OCI-LY7 (cell line): ENCODE results near the gene RPUSD1. TPM values are rescaled to one million over a fixed set of nuclear protein-coding genes. Genes with fewer than 3 reads are reported as not detected.

Source experiments
- BruUV-seq: library from RNA; stranded (reverse); fragments of 400-500 nt; replicated peaks from 2 replicates; lab custom pipeline; 2021; lab: Mats Ljungman, UMichigan
- CTCF ChIA-PET: fragments of 300-600 bp; sonication (Branson Sonifier 250); formaldehyde crosslinking; loops from one replicate; lab custom pipeline; 2022; ENCODE audit warnings: antibody characterized with exemption; ENCODE audit not compliant: unreplicated experiment; lab: Charles Lee
- POLR2A ChIA-PET: fragments of 300-600 bp; sonication (Branson Sonifier 250); formaldehyde crosslinking; loops from one replicate; lab custom pipeline; 2022; ENCODE audit warnings: antibody characterized with exemption; lab: Charles Lee
- DNase-seq: peaks from one replicate; pipeline ENCODE4 v3.0.0-alpha.2; 2015; ENCODE audit warnings: low spot score
- H2AFZ ChIP-seq: fragments of 200-600 bp; sonication (generic), shearing (Covaris generic); 2 replicates; pipeline ENCODE4 v1.6.1; 2014; ENCODE audit warnings: mild to moderate bottlenecking, antibody characterized with exemption, low read length, moderate library complexity
- H3K27ac ChIP-seq: fragments of 200-600 bp; sonication (generic); 2 replicates; pipeline ENCODE4 v1.5.1; 2014; ENCODE audit warnings: mixed run types, low read depth, mild to moderate bottlenecking, moderate library complexity, low read length, inconsistent platforms; ENCODE audit not compliant: poor library complexity, severe bottlenecking
- H3K36me3 ChIP-seq: fragments of 200-600 bp; sonication (generic); 2 replicates; pipeline ENCODE4 v1.6.1; 2014; ENCODE audit warnings: mild to moderate bottlenecking, antibody characterized with exemption, low read length, moderate library complexity, mixed read lengths; ENCODE audit not compliant: insufficient read depth
- H3K4me1 ChIP-seq: fragments of 200-600 bp; sonication (generic); 2 replicates; pipeline ENCODE4 v1.5.1; 2014; ENCODE audit warnings: mild to moderate bottlenecking, low read length; ENCODE audit not compliant: insufficient read depth, poor library complexity, severe bottlenecking
- H3K4me2 ChIP-seq: fragments of 200-600 bp; sonication (generic); 2 replicates; pipeline ENCODE4 v1.6.1; 2014; ENCODE audit warnings: mild to moderate bottlenecking, low read length
- H3K4me3 ChIP-seq: fragments of 200-600 bp; sonication (generic); 2 replicates; pipeline ENCODE4 v1.5.1; 2014; ENCODE audit warnings: mild to moderate bottlenecking, low read depth, low read length; ENCODE audit not compliant: poor library complexity, severe bottlenecking
- H3K79me2 ChIP-seq: fragments of 200-600 bp; sonication (generic); 2 replicates; pipeline ENCODE4 v1.6.1; 2016; ENCODE audit warnings: low read depth, mild to moderate bottlenecking, low read length, moderate library complexity, mixed read lengths; ENCODE audit not compliant: insufficient read depth
- H3K9me2 ChIP-seq: fragments of 200-600 bp; sonication (generic); 2 replicates; pipeline ENCODE4 v1.6.1; 2016; ENCODE audit warnings: mild to moderate bottlenecking, low read length, mixed read lengths; ENCODE audit not compliant: insufficient read depth
- H3K9me3 ChIP-seq: fragments of 200-600 bp; sonication (generic); 2 replicates; pipeline ENCODE4 v1.6.1; 2014; ENCODE audit warnings: mild to moderate bottlenecking, mixed run types, low read length, mixed read lengths
- H4K20me1 ChIP-seq: fragments of 200-600 bp; sonication (generic); 2 replicates; pipeline ENCODE4 v1.6.1; 2014; ENCODE audit warnings: mild to moderate bottlenecking, antibody characterized with exemption, low read length, moderate library complexity, mixed read lengths; ENCODE audit not compliant: insufficient read depth
- EZH2phosphoT487 ChIP-seq: fragments of 200-600 bp; sonication (generic); IDR thresholded peaks from 2 replicates; pipeline ENCODE4 v1.6.1; 2018; ENCODE audit warnings: low read depth, borderline replicate concordance, mild to moderate bottlenecking, mixed run types, antibody characterized with exemption, low read length, moderate library complexity, mixed read lengths
- intact Hi-C: fragments of 100-400 bp; cut with micrococcal nuclease; formaldehyde crosslinking; loops from one replicate; pipeline ENCODE4 v1.10.0; 2022; ENCODE audit not compliant: unreplicated experiment
- total RNA-seq, 2 experiments: library from RNA; depleted of rRNA in 1 of 2; stranded (reverse); fragments of >200 nt in 1 of 2; shearing (Covaris generic) in 1 of 2; gene quantifications; 2 replicates each; pipeline ENCODE4 v1.2.3, GENCODE V29; 2014 to 2022
- TF ChIP-seq, protein P1 (sequence below): fragments of 200-600 bp; sonication (generic); conservative IDR thresholded peaks from 2 replicates; pipeline ENCODE4 v1.5.1; 2014; ENCODE audit warnings: mild to moderate bottlenecking, antibody characterized with exemption, low read length, moderate library complexity, mixed read lengths

The RPUSD1 gene
- total RNA-seq, 2 experiments from 2014 or later: 48.6 to 64.1 TPM

DNA sequence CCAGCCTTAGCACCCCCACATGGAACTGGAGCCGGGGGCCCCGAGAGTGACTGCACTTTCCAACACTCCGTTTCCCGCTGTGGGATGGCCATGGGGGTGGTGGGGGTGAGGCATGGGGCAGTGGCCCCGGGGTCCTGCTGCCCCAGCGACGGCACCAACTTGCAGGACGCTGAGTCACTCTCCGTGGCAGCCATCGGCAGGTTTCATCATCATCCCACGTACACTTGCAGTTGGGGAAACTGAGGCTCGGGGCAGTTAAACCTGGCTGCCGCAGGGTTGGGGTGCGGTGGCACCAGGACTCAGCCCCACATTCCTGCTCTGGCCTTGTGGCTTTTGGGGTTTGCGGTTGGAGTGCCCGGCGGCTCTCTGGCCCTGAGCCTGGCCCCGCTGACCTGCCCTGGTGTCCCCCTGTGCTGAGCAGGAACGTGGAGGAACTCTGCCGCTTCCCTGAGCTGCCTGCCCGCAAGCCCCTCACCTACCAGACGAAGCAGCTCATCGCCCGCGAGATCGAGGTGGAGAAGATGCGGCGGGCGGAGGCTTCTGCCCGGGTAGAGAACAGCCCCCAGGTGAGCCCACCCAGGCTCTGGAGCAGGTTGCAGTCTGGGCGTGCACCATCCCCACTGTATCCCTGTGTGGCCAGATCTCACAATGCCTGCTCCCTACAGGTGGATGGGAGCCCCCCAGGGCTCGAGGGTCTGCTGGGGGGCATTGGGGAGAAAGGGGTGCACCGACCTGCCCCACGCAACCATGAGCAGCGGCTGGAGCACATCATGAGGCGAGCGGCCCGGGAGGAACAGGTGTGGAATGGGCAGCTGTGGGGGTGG is 8.3 kb upstream of the RPUSD1 start:
- no peak for TF ChIP-seq EZH2phosphoT487
- TF ChIP-seq, protein P1, sequence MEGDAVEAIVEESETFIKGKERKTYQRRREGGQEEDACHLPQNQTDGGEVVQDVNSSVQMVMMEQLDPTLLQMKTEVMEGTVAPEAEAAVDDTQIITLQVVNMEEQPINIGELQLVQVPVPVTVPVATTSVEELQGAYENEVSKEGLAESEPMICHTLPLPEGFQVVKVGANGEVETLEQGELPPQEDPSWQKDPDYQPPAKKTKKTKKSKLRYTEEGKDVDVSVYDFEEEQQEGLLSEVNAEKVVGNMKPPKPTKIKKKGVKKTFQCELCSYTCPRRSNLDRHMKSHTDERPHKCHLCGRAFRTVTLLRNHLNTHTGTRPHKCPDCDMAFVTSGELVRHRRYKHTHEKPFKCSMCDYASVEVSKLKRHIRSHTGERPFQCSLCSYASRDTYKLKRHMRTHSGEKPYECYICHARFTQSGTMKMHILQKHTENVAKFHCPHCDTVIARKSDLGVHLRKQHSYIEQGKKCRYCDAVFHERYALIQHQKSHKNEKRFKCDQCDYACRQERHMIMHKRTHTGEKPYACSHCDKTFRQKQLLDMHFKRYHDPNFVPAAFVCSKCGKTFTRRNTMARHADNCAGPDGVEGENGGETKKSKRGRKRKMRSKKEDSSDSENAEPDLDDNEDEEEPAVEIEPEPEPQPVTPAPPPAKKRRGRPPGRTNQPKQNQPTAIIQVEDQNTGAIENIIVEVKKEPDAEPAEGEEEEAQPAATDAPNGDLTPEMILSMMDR: no peak
- DNase-seq: no peak
- no TSS peak for BruUV-seq
- H3K4me3 ChIP-seq: no peak overlapping the region
- H3K36me3 ChIP-seq: peaks cover 52% of the 10 kb centered on the region
- no peaks in the 10 kb centered on the region for H4K20me1 ChIP-seq
- H3K9me2 ChIP-seq: no peaks in the 10 kb centered on the region
- no peaks in the 10 kb centered on the region for H3K79me2 ChIP-seq
- H3K4me1 ChIP-seq: peaks cover 6% of the 10 kb centered on the region
- intact Hi-C loops: no loop called here
- no peaks in the 10 kb centered on the region for H3K9me3 ChIP-seq
- no peak overlapping the region for H3K27ac ChIP-seq
- ChIA-PET POLR2A (no interaction called here), CTCF (no interaction called here)
- no peak overlapping the region for H2AFZ ChIP-seq
- no peak overlapping the region for H3K4me2 ChIP-seq

DNA sequence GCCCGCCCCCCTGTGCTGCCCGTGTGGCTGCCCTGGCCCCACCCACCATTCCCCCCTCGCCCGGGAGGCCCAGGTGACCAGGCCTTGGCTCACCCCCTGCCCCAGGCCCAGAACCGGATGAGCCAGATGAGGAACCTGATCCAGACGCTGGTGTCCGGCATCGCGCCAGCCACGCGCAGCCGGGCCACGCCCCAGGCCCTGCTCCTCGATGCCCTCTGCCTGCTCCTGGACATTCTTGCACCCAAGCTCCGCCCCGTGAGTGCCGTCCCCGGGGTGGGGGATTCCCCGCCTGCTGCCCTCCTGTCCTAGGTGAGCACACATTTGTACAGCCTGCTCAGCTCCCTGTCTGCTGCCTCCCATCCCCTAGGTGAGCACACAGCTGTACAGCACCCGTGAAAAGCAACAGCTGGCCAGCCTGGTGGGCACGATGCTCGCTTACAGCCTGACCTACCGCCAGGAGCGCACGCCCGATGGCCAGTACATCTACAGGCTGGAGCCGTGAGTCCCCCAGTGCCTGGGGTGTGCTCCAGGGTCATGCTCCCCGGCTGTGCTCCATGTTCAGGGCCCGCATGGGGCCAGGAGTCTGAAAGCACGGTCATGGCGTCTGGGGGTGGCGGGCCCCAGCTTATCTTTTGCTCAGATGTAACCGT is 7.5 kb upstream of the RPUSD1 start:
- Histone ChIP-seq H3K4me3 (no peak overlapping the region), H3K9me2 (no peaks in the 10 kb centered on the region), H3K27ac (no peak overlapping the region), H3K9me3 (no peaks in the 10 kb centered on the region), H3K4me2 (no peak overlapping the region), H4K20me1 (no peaks in the 10 kb centered on the region), H3K79me2 (no peaks in the 10 kb centered on the region), H3K36me3 (peaks cover 60% of the 10 kb centered on the region), H3K4me1 (peaks cover 6% of the 10 kb centered on the region), H2AFZ (no peak overlapping the region)
- intact Hi-C loops: no loop called here
- DNase-seq: no peak
- ChIA-PET POLR2A (no interaction called here), CTCF (no interaction called here)
- no TSS peak for BruUV-seq
- TF ChIP-seq EZH2phosphoT487: no peak
- TF ChIP-seq, protein P1: no peak
